SK-N-MC (cell line): ENCODE measurements around the gene CYP2C8.
"Not testable (repeated sequence)": the region's sequence is repeated elsewhere in the genome, so short reads cannot be mapped to it uniquely, and the experiment has no call there.

ENCODE experiments used
- EZH2 ChIP-seq: fragments of 200-600 bp; sonication (generic); IDR thresholded peaks from one replicate; pipeline ENCODE4 v1.6.1; 2017; ENCODE audit warnings: antibody characterized with exemption
- POLR2AphosphoS5 ChIP-seq: IDR thresholded peaks from 2 replicates; pipeline ENCODE4 v1.6.1; 2012; ENCODE audit warnings: mild to moderate bottlenecking, low read depth, low read length, borderline replicate concordance

DNA sequence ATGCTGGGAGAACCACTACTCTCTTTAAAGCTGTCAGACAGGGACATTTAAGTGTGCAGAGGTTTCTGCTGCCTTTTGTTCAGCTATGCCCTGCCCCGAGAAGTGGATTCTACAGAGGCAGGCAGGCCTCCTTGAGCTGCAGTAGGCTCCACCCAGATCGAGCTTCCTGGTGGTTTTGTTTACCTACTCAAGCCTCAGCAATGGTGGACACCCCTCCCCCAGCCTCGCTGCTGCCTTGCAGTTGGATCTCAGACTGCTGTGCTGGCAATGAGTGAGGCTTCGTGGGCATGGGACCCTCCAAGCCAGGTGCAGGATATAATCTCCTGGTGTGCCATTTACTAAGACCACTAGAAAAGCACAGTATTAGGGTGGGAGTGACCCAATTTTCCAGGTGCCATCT, 5.2 kb downstream of the CYP2C8 start:
- not testable (repeated sequence) for TF ChIP-seq POLR2AphosphoS5, EZH2
